Subcutaneous adipose tissue (tissue), 4 donors: ENCODE measurements around the gene CELF4. TPM values are rescaled to one million over a fixed set of nuclear protein-coding genes. Genes with fewer than 3 reads are reported as not detected.

Source experiments
- CTCF ChIP-seq: fragments of 450-650 bp; IDR thresholded peaks from one replicate; pipeline ENCODE4 v1.5.1; 2016; ENCODE audit warnings: low read depth, mild to moderate bottlenecking, control low read depth, antibody characterized with exemption, moderate library complexity
- total RNA-seq, 4 donors: library from RNA; depleted of rRNA; stranded (reverse); fragments of >200 nt; gene quantifications; one replicate each; pipeline ENCODE4 v1.1.0, GENCODE V29; 2016

The CELF4 gene
- total RNA-seq, 4 donors from 2014 or later = not detected

- no peak for TF ChIP-seq CTCF
Observed at GRCh38 chr18:37341016-37341415, 224.6 kb downstream of the CELF4 start.

GRCh38 chr18:37339701-37340215 lies 225.8 kb downstream of the CELF4 start:
- TF ChIP-seq CTCF = no peak

GRCh38 chr18:37336568-37337285 lies 228.9 kb downstream of the CELF4 start:
- TF ChIP-seq CTCF = no peak

GRCh38 chr18:37335409-37335736 lies 230.2 kb downstream of the CELF4 start:
- TF ChIP-seq CTCF = no peak

- TF ChIP-seq CTCF = no peak
Observed at GRCh38 chr18:37334631-37335408, 230.8 kb downstream of the CELF4 start.

- no peak for TF ChIP-seq CTCF
Observed at GRCh38 chr18:37332628-37333420, 232.8 kb downstream of the CELF4 start.

GRCh38 chr18:37332219-37332618 lies 233.4 kb downstream of the CELF4 start:
- no peak for TF ChIP-seq CTCF
